ENCODE data around the gene CCNQ. TPM values are rescaled to one million over a fixed set of nuclear protein-coding genes. Genes with fewer than 3 reads are reported as not detected.

The CCNQ gene
- polyA plus RNA-seq, 4 donors = 17.6 to 20.7 (median 19.3) TPM

GRCh38 chrX:153600032-153600373 lies 1.1 kb upstream of the CCNQ start:
- no peak for DNase-seq (ENCODE audit: low read depth in 4 of 4, low spot score in 3 of 4)

- DNase-seq (ENCODE audit: low read depth in 4 of 4, low spot score in 3 of 4) = peak; percentile 67 to 77 (median 72)
Measured at GRCh38 chrX:153599192-153600031, 473 bp upstream of the CCNQ start.

DNA sequence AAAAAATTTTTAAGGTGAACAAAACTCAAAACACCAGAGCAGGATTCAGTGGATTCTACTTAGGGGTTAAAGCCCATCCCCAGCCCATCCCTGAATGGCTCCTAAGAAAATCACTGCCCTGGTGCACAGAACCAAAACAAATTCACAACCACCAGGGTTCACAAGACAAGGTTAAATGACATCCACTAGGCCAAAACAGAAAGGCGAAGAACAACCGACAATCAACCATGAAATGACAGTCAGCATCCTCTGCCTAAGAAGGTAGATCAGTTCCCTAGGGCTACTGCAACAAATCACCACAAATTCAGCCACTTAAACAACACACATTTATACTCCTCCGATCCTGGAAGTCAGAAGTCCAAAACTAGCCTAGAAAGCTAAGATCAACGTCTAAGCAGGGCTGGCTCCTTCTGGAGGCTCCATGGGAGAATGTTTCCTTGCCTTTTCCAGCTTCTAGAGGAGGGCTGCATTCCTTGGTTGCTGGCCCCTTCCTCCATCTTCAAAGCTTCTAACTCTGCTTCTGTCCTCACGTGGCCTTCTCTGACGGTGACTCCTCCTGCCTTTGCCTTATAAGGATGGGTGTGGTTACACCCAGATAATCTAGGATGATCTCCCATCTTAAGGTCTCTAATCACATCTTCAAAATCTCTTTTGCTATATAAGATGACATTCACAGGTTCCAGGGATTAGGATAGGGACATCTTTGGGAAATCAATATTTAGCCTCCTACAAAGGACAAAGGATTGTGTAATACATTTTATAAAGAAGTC lies 1.8 kb downstream of the CCNQ start:
- no peak for DNase-seq (ENCODE audit: low read depth in 4 of 4, low spot score in 3 of 4)

DNA sequence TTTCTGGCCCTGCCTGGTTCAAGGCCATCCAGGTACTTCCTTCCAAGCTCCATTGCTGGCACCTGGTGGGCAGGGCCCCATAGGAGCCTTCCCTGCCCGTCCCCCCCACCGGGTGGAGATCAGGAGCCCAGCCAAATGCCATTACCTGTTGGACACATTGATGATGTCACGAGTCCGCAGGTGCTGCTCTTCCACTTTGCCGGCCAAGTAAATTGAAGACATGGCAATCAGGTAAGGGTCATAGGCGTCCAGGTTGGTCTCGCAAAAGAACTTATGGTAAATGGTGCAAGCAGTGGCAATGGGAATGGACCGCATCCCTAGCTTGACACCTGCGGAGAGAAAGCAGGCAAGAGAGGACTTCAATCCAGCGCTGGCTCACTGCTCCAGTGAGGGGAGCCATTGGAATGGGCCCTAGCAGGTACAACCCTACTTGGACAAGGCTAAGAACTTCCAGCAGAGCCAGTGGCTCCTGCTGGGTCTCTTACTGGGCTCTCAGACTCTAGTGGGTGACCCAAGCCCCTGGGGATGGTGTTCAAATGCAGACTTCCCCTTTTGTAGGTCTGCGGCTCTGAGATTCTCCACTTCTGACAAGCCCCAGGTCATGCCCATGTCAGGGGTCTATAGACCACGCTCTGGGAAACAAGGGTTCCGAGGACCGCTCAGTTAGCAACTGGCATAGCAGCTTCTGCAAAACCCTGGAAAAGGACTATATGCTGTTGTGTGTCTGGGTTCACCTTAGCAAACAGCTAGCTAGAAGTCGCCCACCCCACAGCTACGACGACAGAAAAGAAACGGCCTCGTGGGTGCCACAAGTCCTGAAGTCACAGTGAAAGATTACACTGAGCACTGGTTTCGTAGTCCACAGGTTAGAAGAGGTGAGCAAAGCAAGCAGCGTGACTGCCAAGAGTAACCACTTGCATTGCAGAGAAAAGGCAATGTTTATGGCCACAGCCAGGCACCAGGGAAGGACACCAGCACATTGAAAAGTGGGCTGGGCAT lies 2.8 kb downstream of the CCNQ start:
- DNase-seq (ENCODE audit: low read depth in 4 of 4, low spot score in 3 of 4) = no peak

DNA sequence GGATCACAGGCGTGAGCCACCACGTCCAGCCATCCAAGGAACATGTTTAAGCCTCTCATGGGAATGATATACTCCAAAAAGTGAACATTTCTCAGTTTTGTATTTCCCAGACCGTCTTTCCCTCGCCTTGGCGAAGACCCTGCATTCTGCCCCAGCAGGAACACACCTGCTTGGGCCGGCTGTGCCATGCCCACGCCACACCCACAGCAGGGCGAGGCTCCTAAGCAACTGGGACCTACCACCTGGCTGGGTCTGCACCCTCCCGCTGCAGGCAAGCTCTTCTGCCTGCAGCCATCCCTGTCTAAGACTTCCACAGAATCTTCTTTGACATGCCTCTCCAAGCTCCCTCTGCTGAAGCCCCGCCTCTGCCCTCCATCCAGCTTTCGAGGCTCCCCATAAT lies 3.6 kb downstream of the CCNQ start:
- no peak for DNase-seq (ENCODE audit: low read depth in 4 of 4, low spot score in 3 of 4)

GRCh38 chrX:153593811-153594500 lies 5.0 kb downstream of the CCNQ start:
- no peak for DNase-seq (ENCODE audit: low read depth in 4 of 4, low spot score in 3 of 4)

- DNase-seq (ENCODE audit: low read depth in 4 of 4, low spot score in 3 of 4) = no peak
Measured at GRCh38 chrX:153592966-153593688, 5.8 kb downstream of the CCNQ start.

- DNase-seq (ENCODE audit: low read depth in 4 of 4, low spot score in 3 of 4) = no peak
Measured at GRCh38 chrX:153592091-153592833, 6.7 kb downstream of the CCNQ start.

- DNase-seq (ENCODE audit: low read depth in 4 of 4, low spot score in 3 of 4) = no peak
Measured at GRCh38 chrX:153590961-153591956, 7.7 kb downstream of the CCNQ start.

DNA sequence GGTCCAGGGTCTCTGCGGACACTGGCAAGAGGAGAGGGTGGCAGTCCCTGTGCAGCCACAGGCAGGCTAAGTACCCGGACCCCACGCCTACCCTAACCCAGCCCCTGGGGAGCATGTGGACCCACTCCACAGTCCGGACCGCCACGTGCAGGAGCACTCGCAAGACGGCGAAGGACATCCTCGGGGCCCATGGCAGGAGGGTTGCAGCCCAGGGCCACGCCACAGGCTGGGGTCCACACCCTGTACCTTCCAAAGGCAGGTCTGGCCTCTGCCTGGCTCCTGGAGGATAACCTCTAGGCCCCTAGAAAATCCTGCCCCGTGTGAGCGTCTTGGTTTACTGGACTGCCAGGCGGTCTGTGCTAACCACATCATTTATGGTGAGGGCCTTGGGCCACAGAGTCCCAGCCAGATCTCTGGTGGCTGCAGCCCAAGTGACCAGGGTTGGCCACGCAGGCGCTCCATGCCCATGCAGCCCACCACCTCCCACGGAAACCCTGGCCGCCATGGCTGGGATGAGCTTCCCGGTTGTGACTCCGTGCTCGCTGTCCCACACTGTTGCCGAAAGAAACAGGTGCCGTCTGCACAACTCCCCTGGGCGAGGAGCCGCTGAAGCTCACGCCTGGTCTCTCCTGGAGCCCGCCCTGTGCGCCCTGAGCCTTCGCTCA lies 10.0 kb downstream of the CCNQ start:
- DNase-seq (ENCODE audit: low read depth in 4 of 4, low spot score in 3 of 4) = no peak

- no peak for DNase-seq (ENCODE audit: low read depth in 4 of 4, low spot score in 3 of 4)
Measured at GRCh38 chrX:153588021-153588781, 10.7 kb downstream of the CCNQ start.

GRCh38 chrX:153587342-153587741 lies 11.6 kb downstream of the CCNQ start:
- DNase-seq (ENCODE audit: low read depth in 4 of 4, low spot score in 3 of 4) = no peak

DNA sequence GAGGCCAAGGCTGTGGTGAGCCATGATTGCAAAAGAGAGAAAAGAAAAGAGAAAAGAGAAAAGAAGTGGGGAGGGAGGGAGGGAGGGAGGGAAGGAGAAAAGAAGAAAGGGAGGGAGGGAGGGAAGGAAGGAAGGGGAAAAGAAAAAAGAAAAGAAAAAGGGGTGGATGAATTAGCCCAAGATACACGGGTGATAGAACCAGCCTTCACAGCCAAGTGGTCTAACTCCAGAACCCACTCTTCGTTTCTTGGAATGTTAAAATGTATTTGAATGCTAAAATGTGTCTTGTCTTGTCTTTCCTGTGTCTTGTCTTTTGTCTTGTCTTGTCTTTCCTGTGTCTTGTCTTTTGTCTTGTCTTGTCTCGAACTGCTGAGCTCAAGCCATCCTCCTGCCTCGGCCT lies 13.1 kb downstream of the CCNQ start:
- no peak for DNase-seq (ENCODE audit: low read depth in 4 of 4, low spot score in 3 of 4)

GRCh38 chrX:153583433-153583832 lies 15.5 kb downstream of the CCNQ start:
- DNase-seq (ENCODE audit: low read depth in 4 of 4, low spot score in 3 of 4) = no peak

GRCh38 chrX:153582896-153583295 lies 16.0 kb downstream of the CCNQ start:
- DNase-seq (ENCODE audit: low read depth in 4 of 4, low spot score in 3 of 4) = peak in 3 of 4 donors; percentile 22 to 36 (median 24)

GRCh38 chrX:153580700-153581386 lies 18.1 kb downstream of the CCNQ start:
- no peak for DNase-seq (ENCODE audit: low read depth in 4 of 4, low spot score in 3 of 4)
